Activated naive CD4-positive, alpha-beta T cell treated with anti-CD3 and anti-CD28 coated beads, Interleukin-2, amount 50 U/mL, for 16 hours (primary cell): ENCODE data around the gene ATP5PD.
"Not testable (repeated sequence)": the region's sequence is repeated elsewhere in the genome, so short reads cannot be mapped to it uniquely, and the experiment has no call there.

ENCODE experiments used
- DNase-seq: peaks from one replicate; pipeline ENCODE4 v3.0.0-alpha.2; 2020

The ATP5PD gene

DNA sequence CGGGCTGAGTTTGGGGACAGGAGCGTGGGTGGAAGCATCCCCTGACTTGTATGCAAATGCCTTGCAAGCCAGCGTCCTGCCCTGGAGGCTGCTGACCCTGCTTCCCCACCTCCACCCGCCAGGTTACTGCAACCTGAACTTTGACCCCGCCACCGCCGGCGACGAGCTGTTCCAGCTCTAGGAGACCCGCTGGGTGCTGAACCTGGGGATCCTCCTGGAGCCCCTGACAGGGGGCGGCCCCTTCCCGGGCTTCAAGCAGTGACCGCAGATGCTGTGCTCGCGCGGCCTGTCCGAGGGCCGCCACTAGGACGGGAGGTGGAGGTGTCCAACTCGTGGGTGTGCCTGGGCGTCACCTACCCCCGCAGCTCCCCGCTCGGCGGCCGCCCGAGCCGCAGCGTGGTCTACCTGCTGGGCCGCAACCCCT lies 30.3 kb upstream of the ATP5PD start:
- DNase-seq, result no peak

GRCh38 chr17:75075597-75076336 lies 29.0 kb upstream of the ATP5PD start:
- DNase-seq, result no peak

- no peak for DNase-seq
These were observed 27.8 kb upstream of the ATP5PD start for GRCh38 chr17:75074532-75074931.

DNA sequence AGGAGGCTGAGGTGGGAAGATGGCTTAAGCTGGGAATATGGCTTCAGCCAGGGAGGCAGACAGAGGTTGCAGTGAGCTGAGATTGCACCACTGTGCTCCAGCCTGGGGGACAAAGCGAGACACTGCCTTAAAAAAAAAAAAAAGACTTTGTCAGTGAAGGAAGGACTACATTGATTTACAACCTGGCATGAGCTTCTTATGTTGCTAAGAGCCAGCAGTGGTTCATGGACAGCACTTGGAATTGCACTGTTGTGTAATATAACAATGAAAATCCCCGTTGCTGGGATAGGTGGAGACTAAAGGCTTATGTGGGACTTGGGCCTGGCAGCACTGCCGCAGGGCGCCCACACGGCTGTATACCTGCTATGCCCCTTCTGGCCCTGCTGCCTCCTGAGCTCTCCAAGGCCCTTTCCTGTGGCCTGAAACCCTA lies 26.9 kb upstream of the ATP5PD start:
- no peak for DNase-seq

- DNase-seq, result not testable (repeated sequence)
These were observed 26.1 kb upstream of the ATP5PD start for GRCh38 chr17:75072909-75073308.

DNA sequence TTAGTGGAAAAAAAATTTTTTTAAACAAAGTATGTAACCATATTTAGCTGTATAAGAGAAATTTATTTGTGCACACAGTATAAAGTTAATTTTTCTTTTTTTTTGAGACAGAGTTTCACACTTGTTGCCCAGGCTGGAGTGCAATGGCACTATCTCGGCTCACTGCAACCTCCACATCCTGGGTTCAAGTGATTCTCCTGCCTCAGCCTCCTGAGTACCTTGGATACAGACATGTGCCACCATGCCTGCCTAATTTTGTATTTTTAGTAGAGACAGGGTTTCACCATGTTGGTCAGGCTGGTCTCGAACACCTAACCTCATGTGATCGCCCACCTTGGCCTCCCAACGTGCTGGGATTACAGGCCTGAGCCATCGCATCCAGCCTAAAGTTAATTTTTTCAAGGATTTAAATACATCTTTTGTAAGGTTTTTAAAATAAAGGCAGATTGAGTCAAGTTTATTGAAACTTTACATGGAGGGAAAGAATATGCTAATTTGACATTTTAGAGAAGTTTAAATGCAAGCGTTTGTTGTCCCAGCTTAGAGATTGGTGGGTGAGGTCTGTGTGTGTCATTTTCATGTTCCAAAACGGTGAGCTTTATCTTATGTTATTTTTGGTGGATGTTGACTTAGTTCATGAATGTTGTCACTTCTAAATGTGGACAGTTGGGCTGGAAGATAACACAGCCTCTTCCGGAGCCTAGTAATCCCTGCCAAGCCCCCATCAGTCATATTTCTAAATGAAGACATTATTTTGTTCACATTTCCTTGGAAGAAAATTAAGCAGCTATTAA lies 24.9 kb upstream of the ATP5PD start:
- not testable (repeated sequence) for DNase-seq

DNA sequence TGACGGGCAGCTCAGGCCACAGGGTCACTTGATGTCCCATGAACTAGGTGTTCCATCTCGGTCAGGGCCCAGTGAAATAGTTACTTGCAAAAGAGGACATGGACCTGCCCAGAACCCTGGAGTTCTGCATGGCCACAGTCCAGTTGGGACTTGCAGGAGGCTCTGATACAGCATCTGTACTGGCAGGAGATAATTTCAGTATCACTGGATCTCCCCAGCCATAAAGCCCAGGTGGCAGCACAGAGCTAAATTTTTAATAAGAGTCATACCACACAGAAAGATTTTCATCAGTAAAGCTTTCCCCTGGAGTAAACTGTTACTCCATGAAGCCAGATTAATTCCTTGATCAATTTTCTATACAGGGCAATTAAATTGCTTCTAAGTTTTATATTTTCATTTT lies 23.0 kb upstream of the ATP5PD start:
- DNase-seq, result no peak

DNA sequence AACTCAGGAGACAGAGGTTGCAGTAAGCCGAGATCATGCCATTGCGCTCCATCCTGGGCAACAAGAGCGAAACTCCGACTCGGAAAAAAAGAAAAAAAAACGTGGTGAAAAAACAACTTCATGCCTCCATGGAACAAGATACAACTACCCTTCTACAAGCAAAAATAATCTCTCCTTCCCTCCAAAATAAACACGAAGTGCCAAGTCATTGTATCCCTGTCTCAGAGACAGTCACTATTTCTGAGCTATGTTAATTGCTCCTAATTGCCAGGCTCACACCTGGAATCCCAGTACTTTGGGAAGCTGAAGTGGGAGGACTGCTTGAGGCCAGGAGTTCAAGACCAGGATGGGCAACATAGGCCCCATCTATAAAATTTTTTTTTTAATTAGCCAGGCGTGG lies 22.0 kb upstream of the ATP5PD start:
- no peak for DNase-seq

GRCh38 chr17:75067856-75068255 lies 21.1 kb upstream of the ATP5PD start:
- no peak for DNase-seq

DNA sequence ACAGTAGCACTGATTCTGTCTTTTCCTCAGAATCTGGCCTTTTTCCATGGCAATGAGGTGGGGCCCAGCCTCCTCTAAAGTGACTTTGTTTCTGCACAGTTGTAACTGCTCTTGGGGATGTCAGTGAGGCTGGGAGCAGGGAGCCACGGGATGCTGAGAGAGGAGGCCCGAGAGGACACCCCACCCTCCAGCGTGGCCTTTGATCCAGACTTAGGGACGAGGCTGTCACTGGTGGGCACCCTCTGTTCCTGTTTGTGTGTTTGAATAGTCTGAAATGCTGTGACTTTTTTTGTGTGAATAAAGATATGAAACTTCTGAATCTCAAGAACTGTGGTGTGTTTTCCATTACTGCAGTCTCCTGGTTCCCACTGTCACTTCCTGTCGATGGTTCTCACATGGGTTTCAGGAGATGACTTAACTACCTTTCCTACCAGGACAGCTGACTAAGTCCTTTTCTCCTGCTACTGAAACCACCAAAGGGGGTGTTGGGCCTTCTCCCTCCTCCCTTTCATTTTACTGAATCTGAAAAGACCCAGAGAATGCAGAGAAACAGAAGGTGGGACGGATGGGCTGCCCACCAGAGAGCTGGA lies 18.9 kb upstream of the ATP5PD start:
- DNase-seq, result no peak

DNA sequence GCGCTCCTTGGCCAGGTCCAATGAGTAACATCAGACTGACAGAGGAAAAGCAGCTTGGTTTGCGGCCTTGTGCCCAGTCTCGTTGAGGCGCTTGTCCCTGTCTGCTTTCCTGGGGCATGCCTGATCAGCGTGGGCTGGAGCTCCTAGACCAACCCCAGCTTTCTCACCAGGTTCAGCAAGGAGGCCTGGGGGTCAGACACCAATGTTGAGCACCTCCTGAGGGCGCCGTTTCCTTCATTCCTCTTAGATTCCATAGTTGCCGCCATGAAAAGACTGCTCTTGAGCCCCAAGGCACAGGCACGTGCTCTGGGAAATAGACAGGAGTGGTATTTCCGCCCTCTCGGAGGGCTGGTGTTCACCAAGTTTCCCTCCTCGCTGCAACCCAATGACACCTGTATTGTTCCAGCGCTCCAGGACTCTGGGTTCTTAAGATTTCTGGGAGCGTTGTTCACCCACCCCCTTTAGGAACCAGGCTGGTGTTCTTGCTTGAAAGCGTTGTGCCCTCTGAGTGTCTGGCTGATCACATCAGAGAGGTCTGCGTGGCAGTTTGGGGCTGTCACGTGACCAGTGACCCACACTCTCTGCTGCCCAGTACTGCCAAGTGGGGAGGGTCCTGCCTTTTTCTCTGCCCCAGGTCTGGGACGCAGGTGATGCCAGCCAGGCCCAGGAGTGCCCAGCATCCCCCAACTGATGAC lies 18.2 kb upstream of the ATP5PD start:
- DNase-seq, result no peak

GRCh38 chr17:75064460-75064859 lies 17.7 kb upstream of the ATP5PD start:
- no peak for DNase-seq

DNA sequence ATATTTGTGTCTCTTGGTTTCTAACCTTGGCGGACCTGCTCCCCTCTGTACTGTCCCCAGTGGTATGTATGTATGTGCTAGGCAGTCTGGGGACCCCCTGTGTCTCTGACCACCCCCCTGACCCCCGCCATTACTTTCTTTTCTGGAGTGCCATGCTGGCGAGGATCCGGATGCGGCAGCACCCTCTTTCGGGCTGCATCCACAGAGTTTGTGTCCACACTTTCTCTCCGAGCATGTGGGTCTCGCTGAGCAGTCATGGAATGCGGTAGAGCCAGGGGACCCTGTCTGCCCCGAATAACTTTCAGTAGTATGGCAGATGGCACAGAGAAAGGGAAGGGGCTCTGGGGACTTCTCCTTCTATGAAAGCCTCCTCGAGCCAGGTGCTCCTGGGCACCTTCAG lies 17.3 kb upstream of the ATP5PD start:
- no peak for DNase-seq

DNA sequence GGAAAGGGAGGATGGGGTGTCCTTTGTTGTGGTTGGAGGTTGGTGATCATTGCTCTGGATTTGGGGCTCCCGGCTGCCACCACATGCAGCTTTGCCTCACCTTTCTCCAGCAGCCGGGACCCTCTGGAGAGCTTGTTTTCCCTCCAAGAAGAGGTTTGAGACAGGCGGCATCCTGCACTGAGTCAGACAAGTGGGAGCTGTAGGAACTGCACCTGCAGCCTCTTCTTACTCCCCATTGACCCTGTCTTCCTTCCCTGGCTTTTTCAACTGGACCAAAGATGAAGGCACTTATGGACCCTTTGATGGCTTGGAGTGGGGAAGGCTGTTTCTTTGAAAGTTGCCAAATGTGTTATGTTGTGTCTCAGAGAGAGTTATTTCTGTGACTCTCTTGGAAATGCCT lies 16.9 kb upstream of the ATP5PD start:
- DNase-seq, result no peak

DNA sequence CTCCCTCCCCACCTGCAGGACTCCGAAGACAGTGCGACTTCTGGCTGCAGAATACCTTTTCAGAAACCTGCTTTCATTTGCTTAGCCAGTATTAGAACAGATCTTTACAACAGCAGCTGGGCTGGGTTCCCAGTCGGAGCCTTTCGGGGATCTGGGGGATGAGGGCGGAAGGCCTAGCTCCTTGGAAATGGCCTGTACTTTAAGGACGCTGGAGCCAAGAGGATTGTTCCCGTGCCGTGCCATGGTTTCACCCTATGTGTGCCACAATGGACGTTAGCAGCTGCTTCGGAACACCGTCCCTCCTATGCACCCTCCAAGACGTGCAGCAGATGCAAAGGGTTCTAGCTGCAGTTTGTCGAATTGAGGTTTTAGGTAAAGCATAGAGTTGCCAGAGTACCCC lies 16.4 kb upstream of the ATP5PD start:
- DNase-seq, result no peak

- no peak for DNase-seq
These were observed 14.8 kb upstream of the ATP5PD start for GRCh38 chr17:75061618-75062017.

GRCh38 chr17:75061055-75061438 lies 14.3 kb upstream of the ATP5PD start:
- no peak for DNase-seq

GRCh38 chr17:75060434-75061054 lies 13.8 kb upstream of the ATP5PD start:
- no peak for DNase-seq

- DNase-seq, result no peak
These were observed 12.9 kb upstream of the ATP5PD start for GRCh38 chr17:75059369-75060345.

DNA sequence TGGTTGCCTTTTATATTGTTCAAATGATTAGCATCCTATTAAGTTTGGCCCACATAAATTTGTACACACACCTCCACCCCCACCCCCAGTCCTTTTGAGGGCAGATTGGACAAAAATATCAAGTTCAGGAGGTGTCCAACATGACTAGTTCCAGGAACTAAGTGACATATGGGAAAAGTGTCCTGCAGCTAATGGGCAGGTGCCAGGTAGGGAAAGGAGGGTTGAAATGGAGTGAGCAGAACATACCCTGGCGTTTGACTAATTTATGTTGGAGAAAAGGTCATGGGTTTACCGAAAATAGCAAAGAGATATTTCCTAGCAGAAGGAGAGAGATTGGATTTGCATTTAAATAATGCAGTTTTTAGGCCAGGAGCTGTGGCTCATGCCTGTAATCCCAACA lies 5.2 kb upstream of the ATP5PD start:
- no peak for DNase-seq

DNA sequence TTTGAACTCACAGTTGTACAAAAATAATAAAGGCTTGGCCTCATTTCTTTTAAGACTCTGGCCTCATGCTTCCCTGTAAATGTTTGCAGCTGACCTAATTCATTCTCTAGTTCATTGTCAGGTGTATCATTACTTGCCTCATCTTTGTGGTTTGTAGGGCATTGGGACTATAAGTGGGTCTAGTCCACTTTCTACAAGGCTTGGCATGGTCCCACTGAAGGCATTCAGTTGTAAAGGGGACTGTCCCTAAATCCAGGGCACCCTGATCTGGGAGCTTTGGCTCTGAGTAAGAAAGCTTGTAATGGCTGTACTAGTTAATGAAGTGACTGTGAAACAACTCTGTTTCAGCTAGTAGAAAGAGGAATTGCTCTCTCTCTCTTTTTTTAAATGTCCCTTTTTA lies 2.9 kb upstream of the ATP5PD start:
- DNase-seq, result no peak

- DNase-seq, result no peak
These were observed 2.3 kb upstream of the ATP5PD start for GRCh38 chr17:75049057-75049456.
